ENCODE results near the gene ISCU. TPM values are rescaled to one million over a fixed set of nuclear protein-coding genes. Genes with fewer than 3 reads are reported as not detected.

ISCU gene
- total and polyA plus RNA-seq, 2 of the 8 experiments (the other 6 are each of a cell fraction or from before 2014, with no cell fraction given): 72.1 to 78.1 TPM

- TF ChIP-seq SIN3A (conservative IDR thresholded peaks at IDR 0.05 in 1 of 2, IDR thresholded peaks at IDR 0.05 in 1 of 2; ENCODE audit: low read depth in 1 of 2, low read length in 2 of 2) (peak in 1 of 2 experiments; percentile 68; a peak in 1 of 4 replicates), GABPA (IDR thresholded peaks at IDR 0.05; ENCODE audit: borderline replicate concordance, insufficient read depth, low read length) (no peak; the same call in 1 of the 2 replicates), ATF3 (IDR thresholded peaks at IDR 0.05; ENCODE audit: insufficient read depth, low read depth, low read length) (no peak), RXRA (IDR thresholded peaks at IDR 0.05; ENCODE audit: insufficient read depth, low read depth, low read length) (no peak), CEBPB (IDR thresholded peaks at IDR 0.05; ENCODE audit: low read depth, low read length) (no peak), KDM5A (IDR thresholded peaks at IDR 0.05; ENCODE audit: low read length) (peak; percentile 94), SAP30 (IDR thresholded peaks at IDR 0.05; ENCODE audit: insufficient read depth, insufficient replicate concordance, low read length) (peak; percentile 28), ZNF274 (IDR thresholded peaks at IDR 0.05; ENCODE audit: borderline replicate concordance, extremely low read depth, low read length) (no peak), TEAD4 (IDR thresholded peaks at IDR 0.05; ENCODE audit: low read depth, low read length) (peak; percentile 63; the same call in 1 of the 2 replicates), BRCA1 (IDR thresholded peaks at IDR 0.05; ENCODE audit: low read depth, low read length) (no peak), FOSL1 (IDR thresholded peaks at IDR 0.05; ENCODE audit: insufficient read depth, low read depth, low read length) (no peak), TBP (IDR thresholded peaks at IDR 0.05; ENCODE audit: low read depth, low read length) (peak; percentile 83), EP300 (IDR thresholded peaks at IDR 0.05; ENCODE audit: borderline replicate concordance in 1 of 2, low read depth in 2 of 2, low read length in 2 of 2) (no peak), JUN (IDR thresholded peaks at IDR 0.05; ENCODE audit: low read depth, low read length) (no peak), PHF8 (conservative IDR thresholded peaks at IDR 0.05; ENCODE audit: low read depth, low read length) (peak; percentile 91), POLR2AphosphoS5 (IDR thresholded peaks at IDR 0.05; ENCODE audit: low read depth, low read length) (peak; percentile 69), EGR1 (IDR thresholded peaks at IDR 0.05; ENCODE audit: borderline replicate concordance, low read depth, low read length) (no peak), BCL11A (IDR thresholded peaks at IDR 0.05; ENCODE audit: low read depth in 2 of 2, low read length in 2 of 2) (no peak), SIX5 (IDR thresholded peaks at IDR 0.05; ENCODE audit: low read depth, low read length) (peak; percentile 44; the same call in 1 of the 2 replicates), POLR2A (IDR thresholded peaks at IDR 0.05; ENCODE audit: control extremely low read depth in 1 of 2, low read depth in 2 of 2, low read length in 2 of 2) (peak; percentile 71 to 84), MAFK (IDR thresholded peaks at IDR 0.05; ENCODE audit: low read depth, low read length) (no peak), SUZ12 (IDR thresholded peaks at IDR 0.05; ENCODE audit: low read length) (no peak), SP4 (IDR thresholded peaks at IDR 0.05; ENCODE audit: low read length) (peak; percentile 99)
Observed at GRCh38 chr12:108560752-108561719, 1.4 kb upstream of the ISCU start, which contains the start of gene SART3 (continued).

Measured in H1 (cell line).